HCT116 (cell line): ENCODE results near the gene ROBO1. TPM values are rescaled to one million over a fixed set of nuclear protein-coding genes. Genes with fewer than 3 reads are reported as not detected.

ENCODE experiments used
- ATAC-seq: fragments of 200-7000 bp; cut with Tn5 transposase; 2 replicates; pipeline ENCODE4 v1.9.1; 2020; ENCODE audit warnings: mild to moderate bottlenecking, moderate library complexity
- BruUV-seq: library from RNA; stranded (reverse); fragments of 400-500 nt; replicated peaks from 2 replicates; lab custom pipeline; 2021; lab: Mats Ljungman, UMichigan
- CTCF ChIA-PET: fragments of 300-600 bp; sonication (Branson Sonifier 250); formaldehyde crosslinking; loops from one replicate; lab custom pipeline; 2021; ENCODE audit warnings: antibody characterized with exemption; lab: Charles Lee
- POLR2A ChIA-PET: fragments of 300-600, 350-600 bp; sonication (Branson Sonifier 250); formaldehyde crosslinking; loops from one replicate; lab custom pipeline; 2021; ENCODE audit warnings: antibody characterized with exemption; lab: Charles Lee
- RAD21 ChIA-PET, 2 experiments: fragments of 300-600 bp; sonication (Branson Sonifier 250); formaldehyde crosslinking; loops; one replicate each; lab custom pipeline; 2023; ENCODE audit warnings: low total read pairs in 2 of 2; ENCODE audit not compliant: uncharacterized antibody in 2 of 2, unreplicated experiment in 2 of 2, low non-redundant PET in 1 of 2; lab: Charles Lee
- DNase-seq: peaks from one replicate; pipeline ENCODE4 v3.0.0-alpha.2; 2010; ENCODE audit warnings: low read depth, low spot score
- H2AFZ ChIP-seq: fragments of 200-600 bp; shearing (Covaris generic), sonication (generic); 2 replicates; pipeline ENCODE4 v1.6.1; 2017; ENCODE audit warnings: low read depth, mixed run types, mixed read lengths, antibody characterized with exemption, low read length; ENCODE audit not compliant: poor library complexity, severe bottlenecking
- H3K27ac ChIP-seq: 2 replicates; pipeline ENCODE4 v1.5.1; 2012; ENCODE audit warnings: low read depth, low read length
- H3K27me3 ChIP-seq: fragments of 200-600 bp; sonication (generic); 2 replicates; pipeline ENCODE4 v1.6.1; 2016; ENCODE audit warnings: mixed run types, low read length, mixed read lengths; ENCODE audit not compliant: insufficient read depth
- H3K36me3 ChIP-seq, 2 experiments: fragments of 200-500 bp in 1 of 2; fragments of 200-600 bp in 1 of 2; sonication (Bioruptor generic) in 1 of 2; sonication (generic) in 1 of 2; 2 replicates each; pipeline versions ENCODE4 v1.5.1 to v1.6.1; 2014 to 2016; ENCODE audit warnings: low read length in 2 of 2, inconsistent platforms in 1 of 2, mixed read lengths in 1 of 2, mixed run types in 1 of 2; ENCODE audit not compliant: insufficient read depth in 2 of 2, control insufficient read depth in 1 of 2
- H3K4me1 ChIP-seq, 2 experiments: fragments of 200-600 bp in 1 of 2; sonication (generic) in 1 of 2; 2 replicates each; pipeline versions ENCODE4 v1.5.1 to v1.6.1; 2012 to 2017; ENCODE audit warnings: low read length in 2 of 2, inconsistent platforms in 1 of 2, mild to moderate bottlenecking in 1 of 2, mixed read lengths in 1 of 2, mixed run types in 1 of 2, moderate library complexity in 1 of 2; ENCODE audit not compliant: insufficient read depth in 2 of 2, control insufficient read depth in 1 of 2
- H3K4me2 ChIP-seq: fragments of 200-600 bp; sonication (generic); 2 replicates; pipeline ENCODE4 v1.6.1; 2017; ENCODE audit warnings: mixed run types, low read length, mixed read lengths
- H3K4me3 ChIP-seq, 2 experiments: fragments of 200-600 bp in 1 of 2; sonication (generic) in 1 of 2; replicated peaks in 1 of 2; 2 replicates each; pipeline ENCODE4 v1.5.1; 2011 to 2016; ENCODE audit warnings: low read length in 2 of 2, control low read depth in 1 of 2, low read depth in 1 of 2, mild to moderate bottlenecking in 1 of 2, mixed read lengths in 1 of 2, mixed run types in 1 of 2
- H3K79me2 ChIP-seq: fragments of 200-600 bp; sonication (generic); 2 replicates; pipeline ENCODE4 v1.6.1; 2017; ENCODE audit warnings: mild to moderate bottlenecking, mixed run types, low read length, moderate library complexity, mixed read lengths; ENCODE audit not compliant: insufficient read depth
- H3K9ac ChIP-seq: fragments of 200-600 bp; sonication (generic); 2 replicates; pipeline ENCODE4 v1.6.1; 2016; ENCODE audit warnings: low read length, mixed read lengths
- H3K9me2 ChIP-seq: fragments of 200-600 bp; sonication (generic), shearing (Covaris generic); 2 replicates; pipeline ENCODE4 v1.6.1; 2017; ENCODE audit warnings: mixed run types, mild to moderate bottlenecking, moderate library complexity; ENCODE audit not compliant: insufficient read depth
- H3K9me3 ChIP-seq, 2 experiments: fragments of 200-500 bp in 1 of 2; fragments of 200-600 bp in 1 of 2; sonication (Bioruptor generic) in 1 of 2; sonication (generic) in 1 of 2; 2 replicates each; pipeline ENCODE4 v1.6.1; 2014 to 2017; ENCODE audit warnings: low read length in 2 of 2, mixed read lengths in 2 of 2, inconsistent platforms in 1 of 2, low read depth in 1 of 2, mild to moderate bottlenecking in 1 of 2, mixed run types in 1 of 2, moderate library complexity in 1 of 2; ENCODE audit not compliant: control insufficient read depth in 1 of 2, insufficient read depth in 1 of 2
- H4K20me1 ChIP-seq: fragments of 200-600 bp; sonication (generic), shearing (Covaris generic); 2 replicates; pipeline ENCODE4 v1.6.1; 2017; ENCODE audit warnings: mixed run types, mild to moderate bottlenecking, moderate library complexity; ENCODE audit not compliant: insufficient read depth
- CBX3 ChIP-seq: IDR thresholded peaks from 2 replicates; pipeline ENCODE4 v1.6.1; 2012; ENCODE audit warnings: low read depth
- EGR1 ChIP-seq: IDR thresholded peaks from 2 replicates; pipeline ENCODE4 v1.6.1; 2012; ENCODE audit warnings: low read depth
- ELF1 ChIP-seq: IDR thresholded peaks from 2 replicates; pipeline ENCODE4 v1.6.1; 2012; ENCODE audit warnings: low read depth, borderline replicate concordance
- JUND ChIP-seq: IDR thresholded peaks from 2 replicates; pipeline ENCODE4 v1.6.1; 2012
- RAD21 ChIP-seq: IDR thresholded peaks from 2 replicates; pipeline ENCODE4 v1.6.1; 2012; ENCODE audit warnings: low read depth, mild to moderate bottlenecking
- SIN3A ChIP-seq: IDR thresholded peaks from 2 replicates; pipeline ENCODE4 v1.6.1; 2012; ENCODE audit warnings: low read depth
- SP1 ChIP-seq: IDR thresholded peaks from 2 replicates; pipeline ENCODE4 v1.6.1; 2012; ENCODE audit warnings: low read depth
- ZNF274 ChIP-seq: fragments of 200-500 bp; sonication (Bioruptor generic); IDR thresholded peaks from 2 replicates; pipeline ENCODE4 v1.6.1; 2014; ENCODE audit warnings: mild to moderate bottlenecking, low read depth, low read length, inconsistent platforms
- intact Hi-C: fragments of 100-400 bp; cut with micrococcal nuclease; formaldehyde crosslinking; loops from 2 replicates; pipeline ENCODE4 v1.10.0; 2022
- total RNA-seq: library from RNA; stranded (reverse); gene quantifications from one replicate; pipeline ENCODE4 v1.2.1, GENCODE V29; 2021; ENCODE audit not compliant: unreplicated experiment
- TF ChIP-seq, protein P1 (sequence below): IDR thresholded peaks from 2 replicates; pipeline ENCODE4 v1.6.1; 2012
- TF ChIP-seq, protein P2 (sequence below): IDR thresholded peaks from 2 replicates; pipeline ENCODE4 v1.6.1; 2011; ENCODE audit warnings: mild to moderate bottlenecking, low read length, moderate library complexity; ENCODE audit not compliant: insufficient replicate concordance; ENCODE audit errors: extremely low read depth
- TF ChIP-seq, protein P3 (sequence below): IDR thresholded peaks from 2 replicates; pipeline ENCODE4 v1.6.1; 2012; ENCODE audit warnings: low read depth
- TF ChIP-seq, protein P4 (sequence below): IDR thresholded peaks from 2 replicates; pipeline ENCODE4 v1.6.1; 2012
- TF ChIP-seq, protein P5 (sequence below), 3 experiments: fragments of 200-600 bp in 1 of 3; sonication (generic) in 1 of 3; IDR thresholded peaks in 2 of 3; conservative IDR thresholded peaks in 1 of 3; 2 replicates each; pipeline ENCODE4 v1.5.1; 2012 to 2017; ENCODE audit warnings: low read depth in 2 of 3, low read length in 2 of 3, antibody characterized with exemption in 1 of 3, borderline replicate concordance in 1 of 3, control low read depth in 1 of 3, mild to moderate bottlenecking in 1 of 3, mixed read lengths in 1 of 3, mixed run types in 1 of 3, moderate library complexity in 1 of 3; ENCODE audit not compliant: insufficient read depth in 1 of 3

ROBO1 gene
- total RNA-seq, 1 experiment from 2014 or later: 0.27 TPM

DNA sequence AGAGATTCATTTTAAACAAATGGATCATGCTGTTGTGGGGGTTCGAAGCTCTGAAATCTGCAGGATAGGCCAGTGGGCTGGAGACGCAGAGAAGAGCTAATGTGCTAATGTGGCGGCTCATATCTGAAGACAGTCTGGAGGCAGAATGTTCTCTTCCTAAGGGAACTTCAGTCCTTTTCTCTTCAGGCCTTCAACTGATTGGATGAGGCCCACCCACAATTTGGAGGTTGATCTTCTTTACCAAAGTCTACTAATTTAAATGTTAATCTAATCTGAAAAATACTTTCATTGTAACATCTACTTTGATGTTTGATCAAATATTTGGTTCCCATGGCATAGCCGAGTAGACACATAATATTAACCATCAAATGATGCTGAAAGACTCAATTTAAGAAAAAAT, 940.2 kb downstream of the ROBO1 start:
- Histone ChIP-seq H3K4me2 (no peak overlapping the region), H2AFZ (no peak overlapping the region), H3K9ac (no peak overlapping the region), H3K27me3 (no peaks in the 10 kb centered on the region), H3K4me3 (no peak overlapping the region), H3K4me1 (no peaks in the 10 kb centered on the region), H3K9me3 (peaks cover 10 to 32% of the 10 kb centered on the region in 2 experiments; a peak in 3 of 4 replicates), H3K27ac (no peak overlapping the region), H3K79me2 (no peaks in the 10 kb centered on the region), H3K36me3 (no peaks in the 10 kb centered on the region), H4K20me1 (no peaks in the 10 kb centered on the region), H3K9me2 (no peaks in the 10 kb centered on the region)
- RAD21 ChIA-PET: no interaction called here
- no TSS peak for BruUV-seq
- intact Hi-C loops: no loop called here
- POLR2A ChIA-PET: no interaction called here
- TF ChIP-seq ZNF274: no peak
- TF ChIP-seq, protein P1, sequence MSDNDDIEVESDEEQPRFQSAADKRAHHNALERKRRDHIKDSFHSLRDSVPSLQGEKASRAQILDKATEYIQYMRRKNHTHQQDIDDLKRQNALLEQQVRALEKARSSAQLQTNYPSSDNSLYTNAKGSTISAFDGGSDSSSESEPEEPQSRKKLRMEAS: no peak
- no peak for TF ChIP-seq CBX3
- TF ChIP-seq SP1: no peak
- no peak for ATAC-seq
- DNase-seq: no peak
- CTCF ChIA-PET: no interaction called here

DNA sequence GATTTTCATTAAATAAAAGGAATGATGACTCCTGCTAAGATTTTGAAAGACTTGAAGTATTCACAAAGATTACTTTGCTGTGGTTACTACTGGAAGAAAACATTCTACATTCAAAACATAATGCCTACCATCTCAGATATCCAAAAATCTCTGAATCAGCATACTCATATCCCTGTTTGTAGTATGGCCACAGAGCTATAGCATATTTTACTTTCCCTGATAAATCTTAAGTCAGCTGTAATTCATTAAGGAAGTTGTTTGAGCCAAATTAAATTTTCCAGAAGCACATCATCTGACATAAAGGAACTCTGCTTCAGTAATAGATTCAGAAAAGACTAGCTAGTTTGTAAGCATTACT, 942.0 kb downstream of the ROBO1 start:
- RAD21 ChIA-PET: no interaction called here
- no peak for ATAC-seq
- Histone ChIP-seq H3K36me3 (no peaks in the 10 kb centered on the region), H3K79me2 (no peaks in the 10 kb centered on the region), H3K4me3 (no peak overlapping the region), H3K4me2 (no peak overlapping the region), H3K9me3 (peaks cover 7 to 26% of the 10 kb centered on the region in 2 experiments; a peak in 3 of 4 replicates), H3K4me1 (no peaks in the 10 kb centered on the region), H3K27me3 (no peaks in the 10 kb centered on the region), H3K27ac (no peak overlapping the region), H3K9ac (no peak overlapping the region), H2AFZ (no peak overlapping the region), H4K20me1 (no peaks in the 10 kb centered on the region), H3K9me2 (no peaks in the 10 kb centered on the region)
- CTCF ChIA-PET: no interaction called here
- no TSS peak for BruUV-seq
- POLR2A ChIA-PET: no interaction called here
- intact Hi-C loops: no loop called here
- DNase-seq: no peak
- TF ChIP-seq EGR1 (no peak), SP1 (no peak), SIN3A (no peak), JUND (no peak), ELF1 (no peak), CBX3 (no peak), RAD21 (no peak)
- TF ChIP-seq, protein P2, sequence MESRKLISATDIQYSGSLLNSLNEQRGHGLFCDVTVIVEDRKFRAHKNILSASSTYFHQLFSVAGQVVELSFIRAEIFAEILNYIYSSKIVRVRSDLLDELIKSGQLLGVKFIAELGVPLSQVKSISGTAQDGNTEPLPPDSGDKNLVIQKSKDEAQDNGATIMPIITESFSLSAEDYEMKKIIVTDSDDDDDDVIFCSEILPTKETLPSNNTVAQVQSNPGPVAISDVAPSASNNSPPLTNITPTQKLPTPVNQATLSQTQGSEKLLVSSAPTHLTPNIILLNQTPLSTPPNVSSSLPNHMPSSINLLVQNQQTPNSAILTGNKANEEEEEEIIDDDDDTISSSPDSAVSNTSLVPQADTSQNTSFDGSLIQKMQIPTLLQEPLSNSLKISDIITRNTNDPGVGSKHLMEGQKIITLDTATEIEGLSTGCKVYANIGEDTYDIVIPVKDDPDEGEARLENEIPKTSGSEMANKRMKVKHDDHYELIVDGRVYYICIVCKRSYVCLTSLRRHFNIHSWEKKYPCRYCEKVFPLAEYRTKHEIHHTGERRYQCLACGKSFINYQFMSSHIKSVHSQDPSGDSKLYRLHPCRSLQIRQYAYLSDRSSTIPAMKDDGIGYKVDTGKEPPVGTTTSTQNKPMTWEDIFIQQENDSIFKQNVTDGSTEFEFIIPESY: no peak
- TF ChIP-seq, protein P3, sequence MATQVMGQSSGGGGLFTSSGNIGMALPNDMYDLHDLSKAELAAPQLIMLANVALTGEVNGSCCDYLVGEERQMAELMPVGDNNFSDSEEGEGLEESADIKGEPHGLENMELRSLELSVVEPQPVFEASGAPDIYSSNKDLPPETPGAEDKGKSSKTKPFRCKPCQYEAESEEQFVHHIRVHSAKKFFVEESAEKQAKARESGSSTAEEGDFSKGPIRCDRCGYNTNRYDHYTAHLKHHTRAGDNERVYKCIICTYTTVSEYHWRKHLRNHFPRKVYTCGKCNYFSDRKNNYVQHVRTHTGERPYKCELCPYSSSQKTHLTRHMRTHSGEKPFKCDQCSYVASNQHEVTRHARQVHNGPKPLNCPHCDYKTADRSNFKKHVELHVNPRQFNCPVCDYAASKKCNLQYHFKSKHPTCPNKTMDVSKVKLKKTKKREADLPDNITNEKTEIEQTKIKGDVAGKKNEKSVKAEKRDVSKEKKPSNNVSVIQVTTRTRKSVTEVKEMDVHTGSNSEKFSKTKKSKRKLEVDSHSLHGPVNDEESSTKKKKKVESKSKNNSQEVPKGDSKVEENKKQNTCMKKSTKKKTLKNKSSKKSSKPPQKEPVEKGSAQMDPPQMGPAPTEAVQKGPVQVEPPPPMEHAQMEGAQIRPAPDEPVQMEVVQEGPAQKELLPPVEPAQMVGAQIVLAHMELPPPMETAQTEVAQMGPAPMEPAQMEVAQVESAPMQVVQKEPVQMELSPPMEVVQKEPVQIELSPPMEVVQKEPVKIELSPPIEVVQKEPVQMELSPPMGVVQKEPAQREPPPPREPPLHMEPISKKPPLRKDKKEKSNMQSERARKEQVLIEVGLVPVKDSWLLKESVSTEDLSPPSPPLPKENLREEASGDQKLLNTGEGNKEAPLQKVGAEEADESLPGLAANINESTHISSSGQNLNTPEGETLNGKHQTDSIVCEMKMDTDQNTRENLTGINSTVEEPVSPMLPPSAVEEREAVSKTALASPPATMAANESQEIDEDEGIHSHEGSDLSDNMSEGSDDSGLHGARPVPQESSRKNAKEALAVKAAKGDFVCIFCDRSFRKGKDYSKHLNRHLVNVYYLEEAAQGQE: no peak
- TF ChIP-seq, protein P4, sequence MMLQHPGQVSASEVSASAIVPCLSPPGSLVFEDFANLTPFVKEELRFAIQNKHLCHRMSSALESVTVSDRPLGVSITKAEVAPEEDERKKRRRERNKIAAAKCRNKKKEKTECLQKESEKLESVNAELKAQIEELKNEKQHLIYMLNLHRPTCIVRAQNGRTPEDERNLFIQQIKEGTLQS: no peak
- TF ChIP-seq, protein P5, sequence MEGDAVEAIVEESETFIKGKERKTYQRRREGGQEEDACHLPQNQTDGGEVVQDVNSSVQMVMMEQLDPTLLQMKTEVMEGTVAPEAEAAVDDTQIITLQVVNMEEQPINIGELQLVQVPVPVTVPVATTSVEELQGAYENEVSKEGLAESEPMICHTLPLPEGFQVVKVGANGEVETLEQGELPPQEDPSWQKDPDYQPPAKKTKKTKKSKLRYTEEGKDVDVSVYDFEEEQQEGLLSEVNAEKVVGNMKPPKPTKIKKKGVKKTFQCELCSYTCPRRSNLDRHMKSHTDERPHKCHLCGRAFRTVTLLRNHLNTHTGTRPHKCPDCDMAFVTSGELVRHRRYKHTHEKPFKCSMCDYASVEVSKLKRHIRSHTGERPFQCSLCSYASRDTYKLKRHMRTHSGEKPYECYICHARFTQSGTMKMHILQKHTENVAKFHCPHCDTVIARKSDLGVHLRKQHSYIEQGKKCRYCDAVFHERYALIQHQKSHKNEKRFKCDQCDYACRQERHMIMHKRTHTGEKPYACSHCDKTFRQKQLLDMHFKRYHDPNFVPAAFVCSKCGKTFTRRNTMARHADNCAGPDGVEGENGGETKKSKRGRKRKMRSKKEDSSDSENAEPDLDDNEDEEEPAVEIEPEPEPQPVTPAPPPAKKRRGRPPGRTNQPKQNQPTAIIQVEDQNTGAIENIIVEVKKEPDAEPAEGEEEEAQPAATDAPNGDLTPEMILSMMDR (IDR thresholded peaks at IDR 0.05 in 2 of 3, conservative IDR thresholded peaks at IDR 0.05 in 1 of 3; ENCODE audit: borderline replicate concordance in 1 of 3, insufficient read depth in 1 of 3, low read depth in 2 of 3, low read length in 2 of 3): no peak
